SK-N-SH (cell line): Measurements from ENCODE around the gene GSC2. TPM values are rescaled to one million over a fixed set of nuclear protein-coding genes. Genes with fewer than 3 reads are reported as not detected.

Experiments
- CTCF ChIA-PET: fragments of 300-600, 350-600 bp; formaldehyde crosslinking; extraction: SDS; loops from one replicate; lab custom pipeline; 2021; lab: Yijun Ruan, JAX
- POLR2A ChIA-PET: fragments of 350-600 bp; sonication (Branson Sonifier 250); formaldehyde crosslinking; extraction: SDS; loops from one replicate; lab custom pipeline; 2020; ENCODE audit warnings: antibody characterized with exemption, inconsistent platforms; lab: Yijun Ruan, JAX
- DNase-seq: peaks from one replicate; pipeline ENCODE4 v3.0.0; 2012
- H2AFZ ChIP-seq: fragments of 200-600 bp; sonication (generic); 2 replicates; pipeline ENCODE4 v1.8.1; 2016; ENCODE audit warnings: antibody characterized with exemption, mild to moderate bottlenecking, low read depth
- H3F3A ChIP-seq: fragments of 200-600 bp; sonication (generic); replicated peaks from 2 replicates; pipeline ENCODE3; 2016; ENCODE audit warnings: antibody characterized with exemption, mild to moderate bottlenecking; ENCODE audit not compliant: insufficient read depth
- H3K27ac ChIP-seq, 2 experiments: fragments of 200-500 bp in 1 of 2; fragments of 200-600 bp in 1 of 2; sonication (Bioruptor generic) in 1 of 2; sonication (generic), shearing (Covaris generic) in 1 of 2; 2 replicates each; pipeline versions ENCODE4 v1.5.1 to v1.6.1; 2014 to 2016; ENCODE audit warnings: low read depth in 2 of 2, inconsistent platforms in 1 of 2, low read length in 1 of 2, mild to moderate bottlenecking in 1 of 2, mixed read lengths in 1 of 2
- H3K27me3 ChIP-seq: fragments of 200-600 bp; sonication (generic), shearing (Covaris generic); 2 replicates; pipeline ENCODE4 v1.6.1; 2016; ENCODE audit warnings: mixed run types; ENCODE audit not compliant: insufficient read depth
- H3K36me3 ChIP-seq, 2 experiments: fragments of 200-500 bp in 1 of 2; fragments of 200-600 bp in 1 of 2; sonication (Bioruptor generic) in 1 of 2; sonication (generic) in 1 of 2; replicated peaks in 1 of 2; 2 replicates each; pipeline versions ENCODE3 to v1.5.1; 2014 to 2016; ENCODE audit warnings: low read length in 1 of 2, mild to moderate bottlenecking in 1 of 2; ENCODE audit not compliant: insufficient read depth in 2 of 2, control insufficient read depth in 1 of 2
- H3K4me1 ChIP-seq, 2 experiments: fragments of 200-500 bp in 1 of 2; fragments of 200-600 bp in 1 of 2; sonication (Bioruptor generic) in 1 of 2; sonication (generic), shearing (Covaris generic) in 1 of 2; 2 replicates each; pipeline versions ENCODE4 v1.5.1 to v1.6.1; 2014 to 2016; ENCODE audit warnings: low read depth in 1 of 2, low read length in 1 of 2, mixed run types in 1 of 2; ENCODE audit not compliant: insufficient read depth in 2 of 2, control insufficient read depth in 1 of 2
- H3K4me2 ChIP-seq: fragments of 200-600 bp; sonication (generic), shearing (Covaris generic); 2 replicates; pipeline ENCODE4 v1.6.1; 2017; ENCODE audit warnings: mixed run types
- H3K4me3 ChIP-seq, 2 experiments: fragments of 200-500 bp in 1 of 2; fragments of 200-600 bp in 1 of 2; sonication (Bioruptor generic) in 1 of 2; sonication (generic), shearing (Covaris generic) in 1 of 2; 2 replicates each; pipeline versions ENCODE4 v1.5.1 to v1.8.1; 2014 to 2016; ENCODE audit warnings: low read depth in 2 of 2, inconsistent platforms in 1 of 2, low read length in 1 of 2, mild to moderate bottlenecking in 1 of 2, mixed read lengths in 1 of 2, moderate library complexity in 1 of 2
- H3K79me2 ChIP-seq: fragments of 200-600 bp; sonication (generic); 2 replicates; pipeline ENCODE4 v1.8.1; 2017; ENCODE audit warnings: mild to moderate bottlenecking; ENCODE audit not compliant: insufficient read depth
- H3K9ac ChIP-seq: fragments of 200-600 bp; sonication (generic); 2 replicates; pipeline ENCODE4 v1.6.1; 2017; ENCODE audit warnings: mixed run types
- H3K9me2 ChIP-seq: fragments of 200-600 bp; sonication (generic); 2 replicates; pipeline ENCODE4 v1.6.1; 2017; ENCODE audit warnings: mixed run types
- H3K9me3 ChIP-seq: fragments of 200-600 bp; sonication (generic); 2 replicates; pipeline ENCODE4 v1.6.1; 2017; ENCODE audit warnings: mixed run types, mild to moderate bottlenecking, moderate library complexity
- H4K20me1 ChIP-seq: fragments of 200-600 bp; sonication (generic); 2 replicates; pipeline ENCODE4 v1.6.1; 2017; ENCODE audit warnings: mild to moderate bottlenecking, mixed run types; ENCODE audit not compliant: insufficient read depth
- CHD2 ChIP-seq: fragments of 150-350 bp; IDR thresholded peaks from 2 replicates; pipeline ENCODE4 v1.6.1; 2018; ENCODE audit warnings: low read length; ENCODE audit not compliant: partially characterized antibody
- ELF1 ChIP-seq: IDR thresholded peaks from 2 replicates; pipeline ENCODE4 v1.4.0; 2012
- EP300 ChIP-seq, 2 experiments: IDR thresholded peaks; 2 replicates each; pipeline versions ENCODE4 v1.4.0 to v1.6.1; 2012; ENCODE audit warnings: borderline replicate concordance in 1 of 2, low read depth in 1 of 2, low read length in 1 of 2
- EZH2phosphoT487 ChIP-seq: fragments of 200-600 bp; sonication (generic); IDR thresholded peaks from 2 replicates; pipeline ENCODE4 v1.6.1; 2017; ENCODE audit warnings: low read depth, mixed run types, mild to moderate bottlenecking, antibody characterized with exemption, moderate library complexity, borderline replicate concordance
- FOSL2 ChIP-seq: IDR thresholded peaks from 2 replicates; pipeline ENCODE4 v1.4.0; 2012; ENCODE audit warnings: low read depth, mild to moderate bottlenecking, moderate library complexity, borderline replicate concordance
- FOXJ3 ChIP-seq: sonication (generic); formaldehyde crosslinking; IDR thresholded peaks from 2 replicates; pipeline ENCODE4 v1.5.1; 2020; ENCODE audit warnings: mild to moderate bottlenecking, missing genetic modification reagents
- GABPA ChIP-seq: IDR thresholded peaks from 2 replicates; pipeline ENCODE4 v1.4.0; 2012; ENCODE audit warnings: low read depth, mild to moderate bottlenecking
- MXI1 ChIP-seq: IDR thresholded peaks from 2 replicates; pipeline ENCODE4 v1.6.1; 2012; ENCODE audit warnings: mild to moderate bottlenecking, low read depth, low read length, improper control_type of control experiment
- NFIC ChIP-seq: IDR thresholded peaks from 2 replicates; pipeline ENCODE4 v1.4.0; 2012; ENCODE audit warnings: borderline replicate concordance
- NRF1 ChIP-seq: IDR thresholded peaks from 2 replicates; pipeline ENCODE4 v1.6.1; 2012; ENCODE audit warnings: low read depth, mild to moderate bottlenecking, low read length
- RAD21 ChIP-seq: IDR thresholded peaks from 2 replicates; pipeline ENCODE4 v1.6.1; 2012; ENCODE audit warnings: mild to moderate bottlenecking, low read length
- RCOR1 ChIP-seq: fragments of 150-350 bp; IDR thresholded peaks from 2 replicates; pipeline ENCODE4 v1.6.1; 2017; ENCODE audit warnings: antibody characterized with exemption, low read length
- RXRA ChIP-seq: IDR thresholded peaks from 2 replicates; pipeline ENCODE4 v1.4.0; 2012; ENCODE audit warnings: low read depth, mild to moderate bottlenecking, borderline replicate concordance
- TAF1 ChIP-seq: IDR thresholded peaks from 2 replicates; pipeline ENCODE4 v1.6.1; 2012; ENCODE audit warnings: low read depth, mild to moderate bottlenecking, low read length, moderate library complexity, borderline replicate concordance
- YY1 ChIP-seq: IDR thresholded peaks from 2 replicates; pipeline ENCODE4 v1.4.0; 2012; ENCODE audit warnings: low read depth, mild to moderate bottlenecking
- WGBS: methylation state at CpG from one replicate; pipeline ENCODE4 v1.1.6; 2017; ENCODE audit warnings: low lambda C conversion rate; 5-methylcytosine and 5-hydroxymethylcytosine counted together
- polyA plus RNA-seq, 3 experiments: library from polyadenylated mRNA; depleted of rRNA; stranded (reverse); fragments of >200 nt; gene quantifications; 2 replicates each; pipeline ENCODE4 v1.2.3, GENCODE V29; 2012
- TF ChIP-seq, protein P1 (sequence below): IDR thresholded peaks from 2 replicates; pipeline ENCODE4 v1.4.0; 2012; ENCODE audit warnings: low read depth, borderline replicate concordance
- TF ChIP-seq, protein P2 (sequence below): fragments of 150-350 bp; IDR thresholded peaks from 2 replicates; pipeline ENCODE4 v1.6.1; 2016; ENCODE audit warnings: mild to moderate bottlenecking, low read depth, low read length
- TF ChIP-seq, protein P3 (sequence below): fragments of 200-600 bp; sonication (generic); IDR thresholded peaks from 2 replicates; pipeline ENCODE4 v1.6.1; 2017; ENCODE audit warnings: antibody characterized with exemption, mild to moderate bottlenecking, moderate library complexity
- TF ChIP-seq, protein P4 (sequence below): fragments of 150-350 bp; IDR thresholded peaks from 2 replicates; pipeline ENCODE4 v1.6.1; 2017; ENCODE audit warnings: antibody characterized with exemption, low read length, low read depth, borderline replicate concordance

GSC2 gene
- polyA plus RNA-seq, 1 of the 3 experiments (the other 2 are of a cell fraction): not detected

DNA sequence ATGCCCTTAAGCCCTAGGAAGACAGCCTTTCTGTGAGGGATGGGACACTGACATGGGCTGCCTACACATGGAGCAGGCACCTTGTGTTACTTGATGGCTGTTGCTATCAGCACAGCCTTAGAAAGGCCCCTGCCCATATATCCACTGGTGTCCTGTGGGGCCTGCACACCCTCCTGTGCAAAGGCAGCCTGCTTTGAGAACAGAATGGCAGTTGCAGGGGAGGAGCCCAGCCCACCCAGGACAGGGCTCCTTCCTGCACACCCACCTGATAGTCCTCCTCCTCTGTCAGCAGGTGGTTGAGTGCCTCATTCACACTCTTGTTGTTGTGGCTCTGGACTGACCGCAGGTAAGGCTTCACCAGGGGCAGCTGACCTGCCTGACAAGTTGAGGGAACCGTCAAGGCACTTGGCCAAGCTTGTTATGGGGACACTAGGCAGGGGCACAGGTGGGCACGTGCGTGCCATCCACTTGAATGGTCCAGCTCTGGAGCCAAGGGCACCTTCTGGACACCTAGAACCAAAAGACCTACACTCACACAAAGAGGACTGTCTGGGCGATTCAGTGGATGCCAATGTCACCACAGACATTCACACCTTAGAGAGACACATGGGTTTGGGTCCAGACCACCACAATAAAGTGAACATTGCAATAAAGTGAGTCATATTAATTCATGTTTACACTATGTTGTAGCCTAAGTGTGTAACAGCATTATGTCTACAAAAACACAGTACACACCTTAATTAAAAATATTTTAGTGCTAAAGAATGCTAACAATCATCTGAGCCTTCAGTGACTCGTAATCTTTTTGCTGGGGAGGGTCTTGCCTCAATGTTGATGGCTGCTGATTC is 37.8 kb upstream of the GSC2 start:
- no peaks in the 10 kb centered on the region for H3K79me2 ChIP-seq
- no peak overlapping the region for H3K27ac ChIP-seq
- TF ChIP-seq EZH2phosphoT487 (no peak), TAF1 (no peak), ELF1 (no peak), FOSL2 (no peak), EP300 (IDR thresholded peaks at IDR 0.05; ENCODE audit: borderline replicate concordance in 1 of 2, low read depth in 1 of 2, low read length in 1 of 2) (no peak), FOXJ3 (CRISPR knock-in tag) (no peak), CHD2 (no peak), RCOR1 (no peak), RXRA (no peak), GABPA (no peak), NFIC (no peak), RAD21 (no peak), NRF1 (no peak), MXI1 (no peak), YY1 (no peak)
- TF ChIP-seq, protein P1, sequence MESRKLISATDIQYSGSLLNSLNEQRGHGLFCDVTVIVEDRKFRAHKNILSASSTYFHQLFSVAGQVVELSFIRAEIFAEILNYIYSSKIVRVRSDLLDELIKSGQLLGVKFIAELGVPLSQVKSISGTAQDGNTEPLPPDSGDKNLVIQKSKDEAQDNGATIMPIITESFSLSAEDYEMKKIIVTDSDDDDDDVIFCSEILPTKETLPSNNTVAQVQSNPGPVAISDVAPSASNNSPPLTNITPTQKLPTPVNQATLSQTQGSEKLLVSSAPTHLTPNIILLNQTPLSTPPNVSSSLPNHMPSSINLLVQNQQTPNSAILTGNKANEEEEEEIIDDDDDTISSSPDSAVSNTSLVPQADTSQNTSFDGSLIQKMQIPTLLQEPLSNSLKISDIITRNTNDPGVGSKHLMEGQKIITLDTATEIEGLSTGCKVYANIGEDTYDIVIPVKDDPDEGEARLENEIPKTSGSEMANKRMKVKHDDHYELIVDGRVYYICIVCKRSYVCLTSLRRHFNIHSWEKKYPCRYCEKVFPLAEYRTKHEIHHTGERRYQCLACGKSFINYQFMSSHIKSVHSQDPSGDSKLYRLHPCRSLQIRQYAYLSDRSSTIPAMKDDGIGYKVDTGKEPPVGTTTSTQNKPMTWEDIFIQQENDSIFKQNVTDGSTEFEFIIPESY: no peak
- TF ChIP-seq, protein P2, sequence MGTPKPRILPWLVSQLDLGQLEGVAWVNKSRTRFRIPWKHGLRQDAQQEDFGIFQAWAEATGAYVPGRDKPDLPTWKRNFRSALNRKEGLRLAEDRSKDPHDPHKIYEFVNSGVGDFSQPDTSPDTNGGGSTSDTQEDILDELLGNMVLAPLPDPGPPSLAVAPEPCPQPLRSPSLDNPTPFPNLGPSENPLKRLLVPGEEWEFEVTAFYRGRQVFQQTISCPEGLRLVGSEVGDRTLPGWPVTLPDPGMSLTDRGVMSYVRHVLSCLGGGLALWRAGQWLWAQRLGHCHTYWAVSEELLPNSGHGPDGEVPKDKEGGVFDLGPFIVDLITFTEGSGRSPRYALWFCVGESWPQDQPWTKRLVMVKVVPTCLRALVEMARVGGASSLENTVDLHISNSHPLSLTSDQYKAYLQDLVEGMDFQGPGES: no peak
- TF ChIP-seq, protein P3, sequence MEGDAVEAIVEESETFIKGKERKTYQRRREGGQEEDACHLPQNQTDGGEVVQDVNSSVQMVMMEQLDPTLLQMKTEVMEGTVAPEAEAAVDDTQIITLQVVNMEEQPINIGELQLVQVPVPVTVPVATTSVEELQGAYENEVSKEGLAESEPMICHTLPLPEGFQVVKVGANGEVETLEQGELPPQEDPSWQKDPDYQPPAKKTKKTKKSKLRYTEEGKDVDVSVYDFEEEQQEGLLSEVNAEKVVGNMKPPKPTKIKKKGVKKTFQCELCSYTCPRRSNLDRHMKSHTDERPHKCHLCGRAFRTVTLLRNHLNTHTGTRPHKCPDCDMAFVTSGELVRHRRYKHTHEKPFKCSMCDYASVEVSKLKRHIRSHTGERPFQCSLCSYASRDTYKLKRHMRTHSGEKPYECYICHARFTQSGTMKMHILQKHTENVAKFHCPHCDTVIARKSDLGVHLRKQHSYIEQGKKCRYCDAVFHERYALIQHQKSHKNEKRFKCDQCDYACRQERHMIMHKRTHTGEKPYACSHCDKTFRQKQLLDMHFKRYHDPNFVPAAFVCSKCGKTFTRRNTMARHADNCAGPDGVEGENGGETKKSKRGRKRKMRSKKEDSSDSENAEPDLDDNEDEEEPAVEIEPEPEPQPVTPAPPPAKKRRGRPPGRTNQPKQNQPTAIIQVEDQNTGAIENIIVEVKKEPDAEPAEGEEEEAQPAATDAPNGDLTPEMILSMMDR: no peak
- TF ChIP-seq, protein P4, sequence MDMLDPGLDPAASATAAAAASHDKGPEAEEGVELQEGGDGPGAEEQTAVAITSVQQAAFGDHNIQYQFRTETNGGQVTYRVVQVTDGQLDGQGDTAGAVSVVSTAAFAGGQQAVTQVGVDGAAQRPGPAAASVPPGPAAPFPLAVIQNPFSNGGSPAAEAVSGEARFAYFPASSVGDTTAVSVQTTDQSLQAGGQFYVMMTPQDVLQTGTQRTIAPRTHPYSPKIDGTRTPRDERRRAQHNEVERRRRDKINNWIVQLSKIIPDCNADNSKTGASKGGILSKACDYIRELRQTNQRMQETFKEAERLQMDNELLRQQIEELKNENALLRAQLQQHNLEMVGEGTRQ: no peak
- peaks cover 4% of the 10 kb centered on the region in 2 experiments for H3K36me3 ChIP-seq
- no peak overlapping the region for H3K9ac ChIP-seq
- no peaks in the 10 kb centered on the region for H4K20me1 ChIP-seq
- H3K9me3 ChIP-seq: no peaks in the 10 kb centered on the region
- no peaks in the 10 kb centered on the region for H3K27me3 ChIP-seq
- DNase-seq: no peak
- 77% methylated on average over 6 of the region's 6 CpGs for WGBS
- H3K9me2 ChIP-seq: no peaks in the 10 kb centered on the region
- peaks cover 0 to 3% of the 10 kb centered on the region in 2 experiments; a peak in 1 of 4 replicates for H3K4me1 ChIP-seq
- ChIA-PET CTCF (no interaction called here), POLR2A (no interaction called here)
- H3K4me2 ChIP-seq: no peak overlapping the region
- H2AFZ ChIP-seq: no peak overlapping the region
- no peaks in the 10 kb centered on the region for H3F3A ChIP-seq
- H3K4me3 ChIP-seq: no peak overlapping the region
